ENCODE data around the gene PTDSS2.

- no peak for TF ChIP-seq BMI1 (IDR thresholded peaks at IDR 0.05; ENCODE audit: borderline replicate concordance)
- TF ChIP-seq YBX1 (IDR thresholded peaks at IDR 0.05) = no peak
Observed at GRCh38 chr11:532986-533585, 83.0 kb downstream of the PTDSS2 start.

All from GM12878 (cell line).